ENCODE measurements around the gene PCDH10.

- no peak for TF ChIP-seq CTCF (IDR thresholded peaks at IDR 0.05)
- TF ChIP-seq POLR2A (IDR thresholded peaks at IDR 0.05) = no peak
Measured at GRCh38 chr4:133156556-133156955, 7.5 kb downstream of the PCDH10 start.

All from Peyer's patch (tissue), 4 donors.